Fibroblast of lung (primary cell): ENCODE data around the gene S100B. TPM values are rescaled to one million over a fixed set of nuclear protein-coding genes. Genes with fewer than 3 reads are reported as not detected.

ENCODE experiments used
- DNase-seq, 2 donors: peaks; one replicate each; pipeline versions ENCODE4 v3.0.0 to v3.0.0-alpha.2; 2010; ENCODE audit warnings: low read depth in 2 of 2
- H2AFZ ChIP-seq: 2 replicates; pipeline ENCODE4 v1.5.1; 2012; ENCODE audit warnings: low read length, control low read depth, inconsistent platforms
- H3K27ac ChIP-seq: 2 replicates; pipeline ENCODE4 v1.5.1; 2011; ENCODE audit warnings: low read length, control low read depth; ENCODE audit not compliant: insufficient read depth
- H3K27me3 ChIP-seq: 2 replicates; pipeline ENCODE4 v1.5.1; 2011; ENCODE audit warnings: mild to moderate bottlenecking, low read length; ENCODE audit not compliant: control insufficient read depth, insufficient read depth
- H3K36me3 ChIP-seq: 2 replicates; pipeline ENCODE4 v1.5.1; 2011; ENCODE audit warnings: low read length; ENCODE audit not compliant: control insufficient read depth, insufficient read depth
- H3K4me1 ChIP-seq: 2 replicates; pipeline ENCODE4 v1.5.1; 2011; ENCODE audit warnings: low read length; ENCODE audit not compliant: control insufficient read depth, insufficient read depth; ENCODE audit errors: extremely low read depth
- H3K4me2 ChIP-seq: 2 replicates; pipeline ENCODE4 v1.5.1; 2011; ENCODE audit warnings: low read length, control low read depth; ENCODE audit not compliant: insufficient read depth; ENCODE audit errors: extremely low read depth
- H3K4me3 ChIP-seq, 4 experiments: fragments of 200-600 bp in 1 of 4; sonication (generic) in 1 of 4; replicated peaks in 1 of 4; 2 replicates each; pipeline ENCODE4 v1.5.1; 2011 to 2016; ENCODE audit warnings: low read length in 4 of 4, low read depth in 3 of 4, mild to moderate bottlenecking in 3 of 4, control low read depth in 2 of 4, inconsistent platforms in 1 of 4, mixed read lengths in 1 of 4; ENCODE audit not compliant: insufficient read depth in 1 of 4; ENCODE audit errors: control extremely low read depth in 1 of 4
- H3K79me2 ChIP-seq: 2 replicates; pipeline ENCODE4 v1.5.1; 2012; ENCODE audit warnings: mild to moderate bottlenecking, low read length, inconsistent platforms; ENCODE audit not compliant: control insufficient read depth, insufficient read depth
- H3K9ac ChIP-seq: 2 replicates; pipeline ENCODE4 v1.5.1; 2011; ENCODE audit warnings: mild to moderate bottlenecking, low read length, control low read depth; ENCODE audit not compliant: insufficient read depth
- H3K9me3 ChIP-seq: 2 replicates; pipeline ENCODE4 v1.5.1; 2012; ENCODE audit warnings: low read depth, low read length; ENCODE audit not compliant: control insufficient read depth, insufficient read depth
- H4K20me1 ChIP-seq: 2 replicates; pipeline ENCODE4 v1.5.1; 2011; ENCODE audit warnings: low read length; ENCODE audit not compliant: control insufficient read depth, insufficient read depth; ENCODE audit errors: extremely low read depth
- EZH2 ChIP-seq: IDR thresholded peaks from 2 replicates; pipeline ENCODE4 v1.5.1; 2012; ENCODE audit warnings: low read length, control low read depth, mild to moderate bottlenecking; ENCODE audit errors: missing control alignments
- polyA plus RNA-seq, 2 donors: library from polyadenylated mRNA; depleted of rRNA in 1 of 2; stranded (reverse) in 1 of 2; unstranded in 1 of 2; fragments of >200 nt; gene quantifications; 2 replicates each; pipeline ENCODE4 v1.2.1, GENCODE V29; 2011 to 2012; ENCODE audit warnings: missing spikeins in 1 of 2
- total RNA-seq: library from RNA; depleted of rRNA; stranded (reverse); fragments of >200 nt; gene quantifications from 2 replicates; pipeline ENCODE4 v1.2.1, GENCODE V29; 2014
- TF ChIP-seq, protein P1 (sequence below), 2 donors: IDR thresholded peaks in 1 of 2; conservative IDR thresholded peaks in 1 of 2; 1 replicate in 1 of 2; 2 replicates in 1 of 2; pipeline ENCODE4 v1.5.1; 2011 to 2012; ENCODE audit warnings: low read length in 2 of 2, control low read depth in 1 of 2, inconsistent platforms in 1 of 2, low read depth in 1 of 2, mild to moderate bottlenecking in 1 of 2

The S100B gene
- total and polyA plus RNA-seq, 2 donors (not counting 1 experiment from before 2014, with no cell fraction given) = 2.7 TPM; not detected in 1

DNA sequence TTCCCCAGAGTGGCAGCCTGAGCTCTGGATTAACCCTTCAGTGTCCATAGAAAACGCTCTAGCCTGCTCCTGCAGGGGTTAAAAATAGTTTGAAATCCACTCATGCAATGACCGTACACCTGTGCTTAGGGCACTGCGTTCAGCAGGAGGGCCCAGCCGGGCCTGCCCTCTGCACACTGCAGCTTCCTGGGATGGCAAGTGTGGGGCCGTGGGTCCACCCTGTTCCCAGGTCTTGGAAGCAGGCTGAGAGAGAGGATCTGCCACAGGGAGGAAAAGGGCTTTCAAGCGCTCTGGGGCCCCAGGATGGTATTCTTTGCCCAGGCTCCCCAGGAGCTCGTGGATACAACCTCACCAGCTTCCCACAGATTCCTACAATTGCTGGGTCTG is 1.5 kb upstream of the S100B start:
- no peak for DNase-seq
- TF ChIP-seq, protein P1, sequence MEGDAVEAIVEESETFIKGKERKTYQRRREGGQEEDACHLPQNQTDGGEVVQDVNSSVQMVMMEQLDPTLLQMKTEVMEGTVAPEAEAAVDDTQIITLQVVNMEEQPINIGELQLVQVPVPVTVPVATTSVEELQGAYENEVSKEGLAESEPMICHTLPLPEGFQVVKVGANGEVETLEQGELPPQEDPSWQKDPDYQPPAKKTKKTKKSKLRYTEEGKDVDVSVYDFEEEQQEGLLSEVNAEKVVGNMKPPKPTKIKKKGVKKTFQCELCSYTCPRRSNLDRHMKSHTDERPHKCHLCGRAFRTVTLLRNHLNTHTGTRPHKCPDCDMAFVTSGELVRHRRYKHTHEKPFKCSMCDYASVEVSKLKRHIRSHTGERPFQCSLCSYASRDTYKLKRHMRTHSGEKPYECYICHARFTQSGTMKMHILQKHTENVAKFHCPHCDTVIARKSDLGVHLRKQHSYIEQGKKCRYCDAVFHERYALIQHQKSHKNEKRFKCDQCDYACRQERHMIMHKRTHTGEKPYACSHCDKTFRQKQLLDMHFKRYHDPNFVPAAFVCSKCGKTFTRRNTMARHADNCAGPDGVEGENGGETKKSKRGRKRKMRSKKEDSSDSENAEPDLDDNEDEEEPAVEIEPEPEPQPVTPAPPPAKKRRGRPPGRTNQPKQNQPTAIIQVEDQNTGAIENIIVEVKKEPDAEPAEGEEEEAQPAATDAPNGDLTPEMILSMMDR (conservative IDR thresholded peaks at IDR 0.05 in 1 of 2, IDR thresholded peaks at IDR 0.05 in 1 of 2; ENCODE audit: low read depth in 1 of 2, low read length in 2 of 2) = no peak
- no peak for TF ChIP-seq EZH2
- H3K4me2 ChIP-seq = no peak overlapping the region
- peaks cover 8% of the 10 kb centered on the region for H3K27me3 ChIP-seq
- no peak overlapping the region for H3K9ac ChIP-seq
- no peaks in the 10 kb centered on the region for H3K36me3 ChIP-seq
- H2AFZ ChIP-seq = no peak overlapping the region
- H3K9me3 ChIP-seq = no peaks in the 10 kb centered on the region
- H3K27ac ChIP-seq = no peak overlapping the region
- no peak overlapping the region for H3K4me3 ChIP-seq
- H4K20me1 ChIP-seq = no peaks in the 10 kb centered on the region
- H3K4me1 ChIP-seq = no peaks in the 10 kb centered on the region
- no peaks in the 10 kb centered on the region for H3K79me2 ChIP-seq

DNA sequence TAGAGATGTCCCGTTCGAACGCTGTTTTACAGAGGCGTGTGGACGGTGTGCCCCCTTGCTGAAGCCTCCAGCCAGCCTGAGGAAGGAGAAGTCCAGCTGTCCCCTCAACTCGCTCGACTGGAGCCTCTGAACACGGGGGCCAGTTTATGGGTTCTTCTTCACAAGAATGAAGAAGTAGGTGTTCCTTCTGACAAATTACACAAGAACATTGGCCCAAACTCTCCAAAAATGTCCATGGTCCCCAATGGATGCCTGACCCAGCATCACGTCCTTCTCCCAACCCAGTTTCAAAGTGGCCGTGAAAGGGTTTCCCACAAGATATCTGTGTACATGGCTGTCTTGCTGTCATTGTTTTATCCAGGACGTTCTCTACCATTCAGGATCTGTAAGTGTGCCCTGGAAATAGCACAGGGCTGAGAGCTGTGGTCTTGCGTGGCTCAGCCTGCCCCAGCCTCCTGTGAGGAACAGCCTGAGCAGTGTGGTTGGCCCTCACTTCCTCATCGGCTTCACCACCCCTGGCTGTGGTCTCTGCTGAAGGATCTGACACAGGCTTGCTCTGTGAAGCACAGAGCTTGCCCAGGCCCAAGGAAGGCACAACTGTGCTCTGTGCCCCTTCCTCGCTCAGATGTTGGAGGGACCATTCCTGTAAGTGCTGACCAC is 1.0 kb upstream of the S100B start:
- TF ChIP-seq EZH2 = no peak
- H3K9ac ChIP-seq = no peak overlapping the region
- no peak for DNase-seq

DNA sequence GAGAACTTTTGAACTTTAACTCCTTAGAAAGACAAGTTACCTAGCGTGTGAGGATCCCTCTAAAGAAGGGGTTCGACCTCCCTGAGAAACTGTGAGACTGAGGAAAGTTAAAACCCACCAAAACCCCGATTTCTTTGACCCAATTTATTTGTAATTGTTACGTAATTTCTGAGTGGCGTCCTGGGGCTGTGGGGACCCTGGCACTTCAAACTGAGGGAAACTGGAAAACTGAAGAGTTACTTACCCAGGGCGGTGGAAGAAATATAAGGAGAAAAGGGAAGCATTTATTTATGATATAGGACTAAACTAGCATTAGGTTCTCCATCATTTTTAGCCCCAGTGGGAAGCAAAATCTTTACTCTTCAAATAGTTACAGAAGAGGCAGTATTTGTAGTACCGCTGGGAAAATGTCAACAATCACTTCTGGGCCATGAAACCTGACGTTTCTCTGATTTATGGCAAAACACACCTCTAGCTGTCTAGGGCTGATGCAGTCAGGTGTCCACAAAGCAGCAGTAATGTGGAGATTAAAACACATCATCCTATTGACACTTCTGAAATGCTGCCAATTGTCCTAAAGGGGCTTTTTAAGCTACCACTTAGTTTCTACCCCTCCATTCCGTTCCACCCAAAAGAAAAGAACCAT is 430 bp downstream of the S100B start:
- Histone ChIP-seq H3K36me3 (no peaks in the 10 kb centered on the region), H3K4me1 (no peaks in the 10 kb centered on the region), H3K79me2 (no peaks in the 10 kb centered on the region), H2AFZ (no peak overlapping the region), H3K9ac (no peak overlapping the region), H4K20me1 (no peaks in the 10 kb centered on the region), H3K27ac (no peak overlapping the region), H3K4me2 (no peak overlapping the region), H3K9me3 (no peaks in the 10 kb centered on the region), H3K27me3 (peaks cover 7% of the 10 kb centered on the region), H3K4me3 (no peak overlapping the region)
- no peak for DNase-seq
- no peak for TF ChIP-seq EZH2
- TF ChIP-seq, protein P1 (conservative IDR thresholded peaks at IDR 0.05 in 1 of 2, IDR thresholded peaks at IDR 0.05 in 1 of 2; ENCODE audit: low read depth in 1 of 2, low read length in 2 of 2) = no peak

More for the DNA sequence above, 1.0 kb upstream of the S100B start:
- H3K27me3 ChIP-seq = peaks cover 8% of the 10 kb centered on the region
- H4K20me1 ChIP-seq = no peaks in the 10 kb centered on the region
- no peak overlapping the region for H3K4me3 ChIP-seq
- H3K27ac ChIP-seq = no peak overlapping the region
- H3K79me2 ChIP-seq = no peaks in the 10 kb centered on the region
- H3K36me3 ChIP-seq = no peaks in the 10 kb centered on the region
- H2AFZ ChIP-seq = no peak overlapping the region
- no peaks in the 10 kb centered on the region for H3K4me1 ChIP-seq
- no peak overlapping the region for H3K4me2 ChIP-seq
- no peaks in the 10 kb centered on the region for H3K9me3 ChIP-seq
